Uterus (tissue), 2 donors: ENCODE data around the gene STRADA.

ENCODE experiments used
- POLR2A ChIP-seq, 2 donors: fragments of 450-650 bp; IDR thresholded peaks; one replicate each; pipeline ENCODE4 v1.6.1; 2016; ENCODE audit warnings: antibody characterized with exemption in 2 of 2, mild to moderate bottlenecking in 1 of 2, moderate library complexity in 1 of 2
- TF ChIP-seq, protein P1 (sequence below), 4 experiments: fragments of 200-600 bp in 2 of 4; fragments of 450-650 bp in 2 of 4; sonication (generic) in 2 of 4; IDR thresholded peaks; one replicate each; pipeline ENCODE4 v1.5.1; 2016 to 2019; ENCODE audit warnings: antibody characterized with exemption in 4 of 4, mild to moderate bottlenecking in 2 of 4, moderate library complexity in 1 of 4

- TF ChIP-seq, protein P1, sequence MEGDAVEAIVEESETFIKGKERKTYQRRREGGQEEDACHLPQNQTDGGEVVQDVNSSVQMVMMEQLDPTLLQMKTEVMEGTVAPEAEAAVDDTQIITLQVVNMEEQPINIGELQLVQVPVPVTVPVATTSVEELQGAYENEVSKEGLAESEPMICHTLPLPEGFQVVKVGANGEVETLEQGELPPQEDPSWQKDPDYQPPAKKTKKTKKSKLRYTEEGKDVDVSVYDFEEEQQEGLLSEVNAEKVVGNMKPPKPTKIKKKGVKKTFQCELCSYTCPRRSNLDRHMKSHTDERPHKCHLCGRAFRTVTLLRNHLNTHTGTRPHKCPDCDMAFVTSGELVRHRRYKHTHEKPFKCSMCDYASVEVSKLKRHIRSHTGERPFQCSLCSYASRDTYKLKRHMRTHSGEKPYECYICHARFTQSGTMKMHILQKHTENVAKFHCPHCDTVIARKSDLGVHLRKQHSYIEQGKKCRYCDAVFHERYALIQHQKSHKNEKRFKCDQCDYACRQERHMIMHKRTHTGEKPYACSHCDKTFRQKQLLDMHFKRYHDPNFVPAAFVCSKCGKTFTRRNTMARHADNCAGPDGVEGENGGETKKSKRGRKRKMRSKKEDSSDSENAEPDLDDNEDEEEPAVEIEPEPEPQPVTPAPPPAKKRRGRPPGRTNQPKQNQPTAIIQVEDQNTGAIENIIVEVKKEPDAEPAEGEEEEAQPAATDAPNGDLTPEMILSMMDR (IDR thresholded peaks at IDR 0.05) = no peak
- no peak for TF ChIP-seq POLR2A (IDR thresholded peaks at IDR 0.05)
These were observed 25.2 kb upstream of the STRADA start for GRCh38 chr17:63766754-63767153.
